OCI-LY1 (cell line): Measurements from ENCODE around the gene EMSY.

Experiments
- EZH2 ChIP-seq: fragments of 200-600 bp; sonication (generic), shearing (Covaris generic); IDR thresholded peaks from 2 replicates; pipeline ENCODE4 v1.8.0; 2017; ENCODE audit warnings: borderline replicate concordance, mixed run types, mild to moderate bottlenecking, antibody characterized with exemption, low read length, moderate library complexity, mixed read lengths
- TF ChIP-seq, protein P1 (sequence below): fragments of 200-600 bp; sonication (generic), shearing (Covaris generic); IDR thresholded peaks from 2 replicates; pipeline ENCODE4 v1.5.1; 2017; ENCODE audit warnings: mild to moderate bottlenecking, antibody characterized with exemption, low read length, moderate library complexity, mixed read lengths

DNA sequence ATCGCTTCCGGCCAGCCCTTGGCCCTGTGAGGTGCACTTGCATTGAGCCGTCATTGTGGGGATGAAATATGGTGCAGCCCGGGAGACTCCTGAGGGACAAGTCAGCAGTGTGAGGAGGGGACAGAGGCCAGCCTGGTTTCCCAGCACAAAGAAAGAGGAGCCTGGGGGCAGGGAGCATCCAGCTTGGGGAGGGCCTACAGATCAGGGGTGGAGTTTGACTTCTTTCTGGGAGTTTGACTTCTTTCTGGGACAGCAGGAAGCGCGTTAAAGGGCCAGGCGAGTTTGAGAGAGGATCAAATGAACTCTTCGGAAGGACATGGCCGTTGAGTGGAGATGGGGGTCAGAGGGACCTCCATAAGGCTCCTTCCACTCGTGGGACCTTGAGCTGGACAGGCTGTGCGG, 133.8 kb downstream of the EMSY start:
- TF ChIP-seq, protein P1, sequence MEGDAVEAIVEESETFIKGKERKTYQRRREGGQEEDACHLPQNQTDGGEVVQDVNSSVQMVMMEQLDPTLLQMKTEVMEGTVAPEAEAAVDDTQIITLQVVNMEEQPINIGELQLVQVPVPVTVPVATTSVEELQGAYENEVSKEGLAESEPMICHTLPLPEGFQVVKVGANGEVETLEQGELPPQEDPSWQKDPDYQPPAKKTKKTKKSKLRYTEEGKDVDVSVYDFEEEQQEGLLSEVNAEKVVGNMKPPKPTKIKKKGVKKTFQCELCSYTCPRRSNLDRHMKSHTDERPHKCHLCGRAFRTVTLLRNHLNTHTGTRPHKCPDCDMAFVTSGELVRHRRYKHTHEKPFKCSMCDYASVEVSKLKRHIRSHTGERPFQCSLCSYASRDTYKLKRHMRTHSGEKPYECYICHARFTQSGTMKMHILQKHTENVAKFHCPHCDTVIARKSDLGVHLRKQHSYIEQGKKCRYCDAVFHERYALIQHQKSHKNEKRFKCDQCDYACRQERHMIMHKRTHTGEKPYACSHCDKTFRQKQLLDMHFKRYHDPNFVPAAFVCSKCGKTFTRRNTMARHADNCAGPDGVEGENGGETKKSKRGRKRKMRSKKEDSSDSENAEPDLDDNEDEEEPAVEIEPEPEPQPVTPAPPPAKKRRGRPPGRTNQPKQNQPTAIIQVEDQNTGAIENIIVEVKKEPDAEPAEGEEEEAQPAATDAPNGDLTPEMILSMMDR = no peak
- TF ChIP-seq EZH2 = no peak
